A549 treated with GW870086 at 1 μM for 4 hours (cell line): ENCODE results near the gene LHFPL2. TPM values are rescaled to one million over a fixed set of nuclear protein-coding genes. Genes with fewer than 3 reads are reported as not detected.

Experiments used
- total RNA-seq: library from RNA; stranded (reverse); fragments of 200-300 nt; extraction: Qiagen RNA extraction; gene quantifications from 5 replicates; pipeline ENCODE4 v1.2.3, GENCODE V29; 2022; ENCODE audit warnings: low read depth

Gene LHFPL2
- total RNA-seq: 57.6 to 79.3 TPM (median 77.9 TPM) in 5 replicates

DNA sequence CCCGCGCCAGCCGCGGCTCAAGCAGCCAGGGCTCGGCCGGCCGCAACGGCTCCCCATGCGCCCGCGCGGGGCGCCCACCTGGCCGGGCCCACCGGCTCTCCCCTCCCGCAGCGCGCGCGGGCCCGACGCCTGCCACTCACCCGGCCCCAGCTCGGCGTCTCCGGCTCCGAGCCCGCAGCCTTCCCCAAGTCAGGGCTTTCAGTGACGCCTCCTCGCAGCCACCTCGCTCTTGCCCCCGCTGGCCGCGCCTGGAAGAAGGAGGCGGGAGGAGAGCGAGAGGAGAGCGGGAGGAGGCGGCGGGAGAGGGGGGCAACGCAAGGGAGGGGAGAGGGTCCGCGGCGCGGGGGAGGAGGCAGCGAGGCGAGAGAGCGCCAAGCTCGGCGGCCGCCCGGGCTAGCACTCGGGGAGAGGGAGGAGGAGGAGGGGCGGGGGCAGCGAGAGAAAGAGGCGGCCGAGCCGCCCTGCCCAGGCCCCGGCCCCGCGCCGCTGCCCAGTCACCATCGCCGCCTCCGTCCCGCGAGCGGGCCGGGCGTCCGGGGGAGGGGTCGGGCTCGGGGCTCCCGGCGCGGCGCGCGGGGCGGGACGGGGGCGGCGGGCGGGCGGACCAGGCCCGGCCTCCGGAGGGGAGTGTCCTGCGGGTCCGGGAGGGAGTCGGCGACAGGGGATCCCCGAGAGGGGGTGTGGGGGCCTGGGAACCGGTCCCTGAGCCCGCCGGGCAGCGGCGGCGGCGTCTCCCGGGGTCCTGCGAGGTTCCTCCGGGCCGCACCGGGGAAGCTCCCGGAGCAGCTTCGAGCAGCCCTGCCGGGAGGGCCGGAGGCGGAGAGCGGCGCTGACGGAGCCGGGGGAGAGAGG is at the start of gene LHFPL2:
Gene LHFPL2 (minus strand): TSS at position 414 of the 852 bp plus-strand sequence. CDS start 138,559 bp downstream, outside the sequence.

